Esophagus squamous epithelium (tissue), 4 donors: Measurements from ENCODE around the gene KIF6.

ENCODE experiments used
- POLR2A ChIP-seq, 4 donors: fragments of 450-650 bp; IDR thresholded peaks; one replicate each; pipeline ENCODE4 v1.6.1; 2017; ENCODE audit warnings: antibody characterized with exemption in 4 of 4, mild to moderate bottlenecking in 4 of 4, moderate library complexity in 3 of 4
- TF ChIP-seq, protein P1 (sequence below), 6 experiments: fragments of 450-650 bp in 4 of 6; fragments of 200-600 bp in 2 of 6; sonication (generic) in 2 of 6; IDR thresholded peaks; one replicate each; pipeline ENCODE4 v1.5.1; 2016 to 2019; ENCODE audit warnings: antibody characterized with exemption in 6 of 6, mild to moderate bottlenecking in 4 of 6, moderate library complexity in 4 of 6

GRCh38 chr6:39330057-39330456 lies 395.2 kb downstream of the KIF6 start:
- TF ChIP-seq, protein P1, sequence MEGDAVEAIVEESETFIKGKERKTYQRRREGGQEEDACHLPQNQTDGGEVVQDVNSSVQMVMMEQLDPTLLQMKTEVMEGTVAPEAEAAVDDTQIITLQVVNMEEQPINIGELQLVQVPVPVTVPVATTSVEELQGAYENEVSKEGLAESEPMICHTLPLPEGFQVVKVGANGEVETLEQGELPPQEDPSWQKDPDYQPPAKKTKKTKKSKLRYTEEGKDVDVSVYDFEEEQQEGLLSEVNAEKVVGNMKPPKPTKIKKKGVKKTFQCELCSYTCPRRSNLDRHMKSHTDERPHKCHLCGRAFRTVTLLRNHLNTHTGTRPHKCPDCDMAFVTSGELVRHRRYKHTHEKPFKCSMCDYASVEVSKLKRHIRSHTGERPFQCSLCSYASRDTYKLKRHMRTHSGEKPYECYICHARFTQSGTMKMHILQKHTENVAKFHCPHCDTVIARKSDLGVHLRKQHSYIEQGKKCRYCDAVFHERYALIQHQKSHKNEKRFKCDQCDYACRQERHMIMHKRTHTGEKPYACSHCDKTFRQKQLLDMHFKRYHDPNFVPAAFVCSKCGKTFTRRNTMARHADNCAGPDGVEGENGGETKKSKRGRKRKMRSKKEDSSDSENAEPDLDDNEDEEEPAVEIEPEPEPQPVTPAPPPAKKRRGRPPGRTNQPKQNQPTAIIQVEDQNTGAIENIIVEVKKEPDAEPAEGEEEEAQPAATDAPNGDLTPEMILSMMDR (IDR thresholded peaks at IDR 0.05), result no peak
- TF ChIP-seq POLR2A (IDR thresholded peaks at IDR 0.05), result no peak
